Loucy (cell line): ENCODE results near the gene PPP4R4.

Experiments used
- EZH2phosphoT487 ChIP-seq: fragments of 200-600 bp; IDR thresholded peaks from 2 replicates; pipeline ENCODE4 v1.6.1; 2018; ENCODE audit warnings: antibody characterized with exemption, mild to moderate bottlenecking, moderate library complexity, borderline replicate concordance
- TF ChIP-seq, protein P1 (sequence below): fragments of 200-600 bp; sonication (generic); conservative IDR thresholded peaks from 2 replicates; pipeline ENCODE4 v1.5.1; 2014; ENCODE audit warnings: mild to moderate bottlenecking, antibody characterized with exemption, low read length

DNA sequence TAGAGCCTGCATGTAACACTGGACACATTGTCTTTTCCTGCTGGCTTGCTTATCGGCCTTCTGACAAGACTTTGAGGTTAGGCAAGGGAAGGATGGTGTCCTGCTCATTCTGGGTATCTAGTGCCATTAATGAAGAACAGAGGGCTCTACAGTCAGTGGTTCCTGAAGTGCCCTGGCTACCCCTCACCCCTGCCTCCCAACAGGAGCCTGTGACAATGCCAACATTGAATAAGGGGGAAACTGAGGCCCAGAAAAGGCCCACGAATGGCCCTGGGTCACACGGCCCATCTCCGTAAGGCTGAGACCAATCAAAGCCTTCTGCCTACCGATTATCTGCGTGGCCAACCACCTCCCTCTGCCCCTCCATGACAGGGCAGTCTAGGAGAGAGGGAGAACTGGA is 46.8 kb upstream of the PPP4R4 start:
- TF ChIP-seq, protein P1, sequence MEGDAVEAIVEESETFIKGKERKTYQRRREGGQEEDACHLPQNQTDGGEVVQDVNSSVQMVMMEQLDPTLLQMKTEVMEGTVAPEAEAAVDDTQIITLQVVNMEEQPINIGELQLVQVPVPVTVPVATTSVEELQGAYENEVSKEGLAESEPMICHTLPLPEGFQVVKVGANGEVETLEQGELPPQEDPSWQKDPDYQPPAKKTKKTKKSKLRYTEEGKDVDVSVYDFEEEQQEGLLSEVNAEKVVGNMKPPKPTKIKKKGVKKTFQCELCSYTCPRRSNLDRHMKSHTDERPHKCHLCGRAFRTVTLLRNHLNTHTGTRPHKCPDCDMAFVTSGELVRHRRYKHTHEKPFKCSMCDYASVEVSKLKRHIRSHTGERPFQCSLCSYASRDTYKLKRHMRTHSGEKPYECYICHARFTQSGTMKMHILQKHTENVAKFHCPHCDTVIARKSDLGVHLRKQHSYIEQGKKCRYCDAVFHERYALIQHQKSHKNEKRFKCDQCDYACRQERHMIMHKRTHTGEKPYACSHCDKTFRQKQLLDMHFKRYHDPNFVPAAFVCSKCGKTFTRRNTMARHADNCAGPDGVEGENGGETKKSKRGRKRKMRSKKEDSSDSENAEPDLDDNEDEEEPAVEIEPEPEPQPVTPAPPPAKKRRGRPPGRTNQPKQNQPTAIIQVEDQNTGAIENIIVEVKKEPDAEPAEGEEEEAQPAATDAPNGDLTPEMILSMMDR = no peak
- TF ChIP-seq EZH2phosphoT487 = no peak
